HUES64 (cell line): Measurements from ENCODE around the gene CACNA2D1.

Experiments
- H3K27ac ChIP-seq: 2 replicates; pipeline ENCODE4 v1.7.0; 2013; ENCODE audit warnings: low read depth, low read length, inconsistent platforms
- H3K27me3 ChIP-seq: 2 replicates; pipeline ENCODE4 v1.6.1; 2013; ENCODE audit warnings: mild to moderate bottlenecking, low read length; ENCODE audit not compliant: insufficient read depth
- H3K36me3 ChIP-seq: 2 replicates; pipeline ENCODE4 v1.6.1; 2013; ENCODE audit warnings: mild to moderate bottlenecking, low read length; ENCODE audit not compliant: insufficient read depth
- H3K4me1 ChIP-seq: 2 replicates; pipeline ENCODE4 v1.6.1; 2013; ENCODE audit warnings: mild to moderate bottlenecking, low read length, moderate library complexity; ENCODE audit not compliant: insufficient read depth
- H3K4me3 ChIP-seq: 2 replicates; pipeline ENCODE4 v1.5.1; 2013; ENCODE audit warnings: mild to moderate bottlenecking, low read length, moderate library complexity
- H3K9ac ChIP-seq: 2 replicates; pipeline ENCODE4 v1.6.1; 2013; ENCODE audit warnings: mild to moderate bottlenecking, low read depth, low read length
- H3K9me3 ChIP-seq: 2 replicates; pipeline ENCODE4 v1.6.1; 2013; ENCODE audit warnings: low read depth, low read length; ENCODE audit not compliant: insufficient read depth
- WGBS: fragments of 150-250, 120-280 bp; methylation state at CpG from one replicate; pipeline ENCODE4 v1.1.7; 2013; ENCODE audit warnings: missing lambda C conversion rate; 5-methylcytosine and 5-hydroxymethylcytosine counted together

Gene CACNA2D1

DNA sequence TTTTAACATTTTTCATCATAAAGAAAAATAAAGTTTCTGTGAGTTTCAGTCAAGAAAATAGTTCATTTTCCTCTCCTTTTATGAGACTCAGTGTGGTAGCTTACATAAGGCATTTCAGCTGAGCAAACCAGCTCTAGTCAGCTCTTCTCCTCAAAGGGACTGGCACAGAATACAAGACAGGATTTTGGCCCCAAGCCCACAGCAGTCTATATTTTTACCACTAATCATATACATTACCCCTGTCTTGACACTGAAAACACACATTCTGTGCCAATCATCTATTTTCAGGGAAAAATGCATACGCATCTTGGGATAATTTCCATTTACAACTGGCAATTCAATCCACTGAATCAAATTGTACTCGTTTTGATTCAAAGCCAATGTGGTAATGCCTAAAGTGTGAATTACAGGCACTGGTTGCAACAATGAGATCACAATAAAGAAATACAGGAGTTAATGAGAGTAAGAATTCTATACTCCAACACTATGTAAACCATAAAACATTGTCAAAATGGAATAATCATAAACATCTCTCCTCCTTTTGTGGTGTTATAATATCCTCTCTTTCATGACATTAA lies 186.4 kb downstream of the CACNA2D1 start:
- 83% methylated on average over 2 of the region's 2 CpGs for WGBS
- H3K27ac ChIP-seq = no peak overlapping the region
- H3K9ac ChIP-seq = no peak overlapping the region
- no peaks in the 10 kb centered on the region for H3K4me1 ChIP-seq
- H3K4me3 ChIP-seq = no peak overlapping the region
- H3K27me3 ChIP-seq = no peaks in the 10 kb centered on the region
- no peaks in the 10 kb centered on the region for H3K9me3 ChIP-seq
- H3K36me3 ChIP-seq = no peaks in the 10 kb centered on the region

DNA sequence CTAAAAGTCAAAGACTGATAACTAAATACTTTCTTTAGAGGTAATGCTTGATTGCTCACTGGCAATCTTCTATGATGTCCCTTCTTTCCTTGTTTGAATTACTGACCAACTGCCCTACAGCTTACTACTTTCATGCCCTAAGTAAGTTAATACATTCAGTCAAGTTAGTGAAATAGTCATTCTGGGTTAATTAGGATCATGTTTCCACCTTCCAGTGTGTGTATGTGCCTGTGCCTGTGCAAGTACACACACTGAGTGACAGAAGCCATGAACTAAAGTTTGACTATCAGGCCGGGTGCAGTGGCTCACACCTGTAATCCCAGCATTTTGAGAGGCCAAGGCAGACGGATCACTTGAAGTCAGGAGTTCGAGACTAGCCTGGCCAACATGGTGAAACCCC lies 187.9 kb downstream of the CACNA2D1 start:
- WGBS = 96% methylated on average over 3 of the region's 3 CpGs
- H3K36me3 ChIP-seq = no peaks in the 10 kb centered on the region

DNA sequence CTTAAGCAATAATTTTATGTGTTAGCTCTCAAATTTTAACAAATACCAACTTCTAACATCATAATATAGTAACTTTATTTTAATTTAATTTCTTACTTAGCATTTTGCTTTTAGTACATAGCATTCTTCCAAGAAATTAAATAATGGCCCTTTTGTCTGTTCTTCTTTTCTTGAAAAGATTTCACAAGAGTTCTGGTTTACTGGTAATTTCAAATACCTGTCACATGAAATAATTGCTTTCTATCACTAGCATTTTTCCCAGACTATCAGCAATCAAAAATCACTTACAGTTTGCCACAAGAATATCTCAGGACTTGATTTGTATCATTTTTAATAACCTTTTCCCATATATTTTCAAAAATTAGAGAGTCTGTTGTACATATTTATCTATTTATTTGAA lies 193.0 kb downstream of the CACNA2D1 start:
- H3K9me3 ChIP-seq = no peaks in the 10 kb centered on the region
- no peak overlapping the region for H3K4me3 ChIP-seq
- no peaks in the 10 kb centered on the region for H3K36me3 ChIP-seq
- no peak overlapping the region for H3K9ac ChIP-seq
- no peaks in the 10 kb centered on the region for H3K4me1 ChIP-seq
- no peak overlapping the region for H3K27ac ChIP-seq
- H3K27me3 ChIP-seq = no peaks in the 10 kb centered on the region

More for the DNA sequence above, 187.9 kb downstream of the CACNA2D1 start:
- Histone ChIP-seq H3K4me3 (no peak overlapping the region), H3K4me1 (no peaks in the 10 kb centered on the region), H3K9me3 (no peaks in the 10 kb centered on the region), H3K9ac (no peak overlapping the region), H3K27ac (no peak overlapping the region), H3K27me3 (no peaks in the 10 kb centered on the region)

DNA sequence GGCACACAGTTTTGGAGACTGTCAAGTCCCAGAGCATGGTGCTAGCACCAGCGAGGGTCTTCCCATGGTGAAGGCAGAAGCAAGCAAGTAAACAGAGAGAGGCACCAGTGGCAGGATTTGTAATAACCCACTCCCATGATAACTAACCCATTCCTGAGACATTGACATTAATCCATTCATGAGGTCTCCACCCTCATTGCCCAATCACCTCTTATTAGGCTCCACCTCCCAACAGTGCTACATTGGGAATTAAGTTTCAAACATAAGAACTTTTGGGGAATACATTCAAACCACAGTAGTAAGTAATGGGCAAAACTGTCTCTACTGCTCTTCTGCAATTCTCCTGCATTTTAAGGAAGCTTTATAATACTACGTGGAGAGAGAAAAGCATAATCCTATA lies 193.6 kb downstream of the CACNA2D1 start:
- Histone ChIP-seq H3K27me3 (no peaks in the 10 kb centered on the region), H3K4me1 (no peaks in the 10 kb centered on the region), H3K36me3 (no peaks in the 10 kb centered on the region), H3K9ac (no peak overlapping the region), H3K9me3 (no peaks in the 10 kb centered on the region), H3K27ac (no peak overlapping the region), H3K4me3 (no peak overlapping the region)
- WGBS = 98% methylated on average over 1 of the region's 2 CpGs

DNA sequence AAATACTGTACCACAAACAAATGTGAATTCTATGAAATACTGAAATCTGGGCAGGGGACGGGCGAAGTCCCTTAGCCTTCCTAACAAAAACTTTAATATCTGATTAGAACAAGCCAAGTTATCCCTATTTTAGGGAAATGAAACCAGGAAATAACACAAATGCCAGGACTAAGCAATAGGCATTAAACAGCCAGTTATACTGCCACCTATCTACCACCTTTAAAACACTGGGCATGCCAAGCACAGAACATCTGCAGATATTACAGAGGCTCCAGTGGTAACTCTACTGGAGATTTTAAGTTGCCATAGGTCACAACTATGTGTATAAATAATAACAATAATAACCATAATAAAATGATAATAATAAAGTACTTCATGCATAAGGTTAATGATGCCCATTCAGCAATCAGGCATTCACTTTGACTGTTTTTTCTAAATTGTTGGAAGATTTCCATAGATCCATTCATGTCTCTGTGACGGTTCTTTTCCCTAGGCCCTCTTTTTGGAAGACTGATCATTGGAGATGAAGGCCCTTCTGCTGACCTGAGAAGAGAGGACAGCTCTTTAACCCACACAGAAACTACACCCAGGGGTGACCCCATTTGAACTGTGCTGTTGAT lies 195.7 kb downstream of the CACNA2D1 start:
- Histone ChIP-seq H3K36me3 (no peaks in the 10 kb centered on the region), H3K9ac (no peak overlapping the region), H3K9me3 (no peaks in the 10 kb centered on the region), H3K4me1 (no peaks in the 10 kb centered on the region), H3K27ac (no peak overlapping the region), H3K27me3 (no peaks in the 10 kb centered on the region), H3K4me3 (no peak overlapping the region)
- 92% methylated on average over 3 of the region's 3 CpGs for WGBS

DNA sequence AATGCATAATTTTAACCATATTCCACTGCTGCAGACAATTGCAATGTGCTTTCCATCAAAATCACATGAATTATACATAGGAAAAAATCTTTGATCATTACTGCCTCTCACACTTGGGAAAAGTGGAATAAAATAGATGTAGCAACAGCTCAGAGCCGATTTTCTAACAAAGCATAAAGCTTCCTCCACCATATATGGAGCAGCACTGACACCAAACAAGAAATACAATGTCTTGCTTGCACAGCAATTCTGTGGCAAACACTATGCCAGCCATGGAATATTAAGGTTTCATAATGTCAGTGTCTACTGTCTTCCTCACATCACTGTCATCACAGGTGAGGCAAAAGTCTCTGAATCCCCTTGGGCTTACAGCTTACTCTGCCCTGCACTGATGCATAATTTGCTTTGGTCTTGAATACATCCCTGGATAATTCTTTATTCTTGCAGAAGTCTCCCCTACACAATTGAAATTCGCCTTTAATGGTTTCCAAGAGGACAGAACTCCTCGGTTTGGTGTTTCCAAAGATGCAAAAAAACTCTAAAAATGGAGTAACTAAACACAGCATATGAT lies 198.5 kb downstream of the CACNA2D1 start:
- Histone ChIP-seq H3K27ac (no peak overlapping the region), H3K9me3 (no peaks in the 10 kb centered on the region), H3K36me3 (no peaks in the 10 kb centered on the region), H3K9ac (no peak overlapping the region), H3K27me3 (no peaks in the 10 kb centered on the region), H3K4me1 (0 out of 2 replicates have a peak, but pooled peaks cover 3% of the 10 kb centered on the region), H3K4me3 (no peak overlapping the region)
- WGBS = 100% methylated on average over 2 of the region's 3 CpGs

DNA sequence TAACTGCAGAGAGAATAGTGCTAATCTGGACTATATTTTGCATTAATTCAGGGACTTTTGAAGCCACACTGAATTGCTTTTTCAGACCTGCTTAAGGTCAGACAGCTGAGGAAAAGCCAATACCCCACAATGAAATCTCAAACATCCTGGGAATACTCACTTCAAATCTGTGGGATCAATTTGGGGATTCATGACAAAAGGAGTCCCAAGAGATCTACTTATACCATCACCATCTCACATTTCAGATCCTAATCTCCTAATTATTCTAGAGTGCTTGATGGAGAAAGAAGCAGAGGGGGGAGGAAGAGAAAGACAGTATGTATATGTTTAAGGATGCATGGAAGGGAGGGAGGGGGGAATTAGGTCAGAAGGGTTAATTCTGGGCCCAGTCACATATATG lies 202.2 kb downstream of the CACNA2D1 start:
- Histone ChIP-seq H3K27me3 (no peaks in the 10 kb centered on the region), H3K27ac (no peak overlapping the region), H3K36me3 (no peaks in the 10 kb centered on the region), H3K4me3 (no peak overlapping the region), H3K9ac (no peak overlapping the region), H3K9me3 (no peaks in the 10 kb centered on the region), H3K4me1 (peaks cover 3% of the 10 kb centered on the region; the same call in 1 of the 2 replicates)

DNA sequence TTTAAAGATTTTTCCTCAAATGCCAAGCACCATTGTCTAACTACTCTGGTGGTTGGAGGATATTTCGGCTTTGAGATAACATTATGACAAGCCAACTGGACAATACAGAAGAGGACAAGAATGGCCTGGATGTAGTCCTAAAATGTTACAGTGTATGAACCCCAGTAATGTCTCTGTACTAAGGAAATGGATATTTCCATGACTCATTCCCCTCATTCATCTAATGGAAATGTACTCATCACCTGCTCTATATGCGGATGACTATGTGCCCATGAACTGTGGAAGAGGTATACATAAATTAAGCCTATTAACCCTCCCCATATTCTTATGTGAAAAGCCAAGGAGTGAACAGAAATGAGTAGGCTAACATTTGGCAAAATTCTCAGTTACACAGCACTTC lies 207.9 kb downstream of the CACNA2D1 start:
- Histone ChIP-seq H3K36me3 (no peaks in the 10 kb centered on the region), H3K4me1 (peaks cover 12% of the 10 kb centered on the region), H3K9me3 (no peaks in the 10 kb centered on the region), H3K9ac (no peak overlapping the region), H3K27me3 (no peaks in the 10 kb centered on the region), H3K27ac (no peak overlapping the region), H3K4me3 (no peak overlapping the region)
- 100% methylated on average over 1 of the region's 2 CpGs for WGBS

DNA sequence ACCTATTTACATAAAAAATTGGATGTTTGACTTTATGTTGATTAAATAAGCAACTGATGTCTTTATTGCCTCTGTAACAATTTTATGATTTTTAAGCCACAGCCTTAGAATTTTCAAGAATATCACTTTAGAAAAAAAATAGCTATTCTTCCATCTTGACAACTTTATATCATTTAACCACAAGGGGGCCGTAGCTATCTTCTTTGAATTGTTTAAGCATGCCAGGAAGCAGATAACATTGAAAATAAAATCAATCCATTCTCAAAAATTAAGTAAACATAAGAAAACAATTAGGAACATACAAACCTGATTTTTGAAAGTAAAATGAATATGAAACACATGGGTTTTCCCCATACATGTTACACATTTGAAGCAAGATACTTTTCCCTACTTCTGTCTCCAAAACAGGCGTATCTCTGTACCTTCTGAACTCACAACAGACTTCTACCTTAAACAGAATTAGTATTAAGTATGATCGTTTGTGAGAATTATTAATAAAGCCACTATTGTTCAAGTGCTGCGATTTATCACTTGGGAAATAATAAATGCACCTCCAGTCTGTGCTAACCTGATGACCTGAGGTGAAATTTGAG lies 209.0 kb downstream of the CACNA2D1 start:
- WGBS = 68% methylated on average over 3 of the region's 4 CpGs
- Histone ChIP-seq H3K36me3 (no peaks in the 10 kb centered on the region), H3K27ac (no peak overlapping the region), H3K27me3 (no peaks in the 10 kb centered on the region), H3K9me3 (no peaks in the 10 kb centered on the region), H3K9ac (no peak overlapping the region), H3K4me1 (peaks cover 15% of the 10 kb centered on the region), H3K4me3 (no peak overlapping the region)

DNA sequence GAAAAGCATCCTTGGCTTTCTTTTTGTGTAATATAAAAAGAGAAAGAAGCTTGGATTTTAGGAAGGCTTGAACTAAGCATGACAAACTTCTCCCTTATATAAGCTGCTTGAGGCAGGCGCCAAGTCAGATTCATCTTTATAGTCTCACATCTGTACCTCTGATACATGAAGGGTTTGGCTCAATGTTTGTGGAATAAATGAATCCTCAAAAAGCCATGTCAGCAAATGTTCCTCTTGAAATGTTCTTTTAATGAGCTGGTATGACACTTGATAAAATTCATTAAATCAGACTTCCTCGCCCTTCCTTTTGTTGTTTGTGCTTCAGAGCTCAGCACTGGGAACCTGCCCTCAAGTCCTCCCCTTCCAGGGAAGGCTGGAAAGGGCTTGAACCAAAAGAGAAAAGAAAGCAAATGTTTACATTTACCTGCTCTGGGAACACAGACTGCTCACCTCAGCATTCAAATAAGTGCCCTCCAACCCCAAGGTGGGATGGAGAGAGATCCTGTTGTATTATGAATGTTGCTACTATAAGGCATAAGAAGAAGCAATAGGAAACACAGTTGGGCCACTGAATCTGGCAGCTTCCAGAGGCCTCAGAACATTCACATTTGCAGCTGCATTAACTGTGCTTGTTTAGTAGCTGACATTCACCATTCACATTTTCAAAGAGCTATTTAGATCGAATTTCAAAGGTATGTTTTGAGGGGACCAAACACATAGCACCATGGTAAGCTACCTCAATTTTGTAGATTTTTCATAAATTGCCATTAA lies 212.6 kb downstream of the CACNA2D1 start:
- no peak overlapping the region for H3K4me3 ChIP-seq
- H3K27me3 ChIP-seq = no peaks in the 10 kb centered on the region
- peak overlapping the region; percentile 14; the same call in 1 of the 2 replicates for H3K9ac ChIP-seq
- no peaks in the 10 kb centered on the region for H3K36me3 ChIP-seq
- H3K9me3 ChIP-seq = no peaks in the 10 kb centered on the region
- peaks cover 15% of the 10 kb centered on the region for H3K4me1 ChIP-seq
- 93% methylated on average over 3 of the region's 3 CpGs for WGBS
- peak overlapping the region; percentile 53; the same call in 1 of the 2 replicates for H3K27ac ChIP-seq

DNA sequence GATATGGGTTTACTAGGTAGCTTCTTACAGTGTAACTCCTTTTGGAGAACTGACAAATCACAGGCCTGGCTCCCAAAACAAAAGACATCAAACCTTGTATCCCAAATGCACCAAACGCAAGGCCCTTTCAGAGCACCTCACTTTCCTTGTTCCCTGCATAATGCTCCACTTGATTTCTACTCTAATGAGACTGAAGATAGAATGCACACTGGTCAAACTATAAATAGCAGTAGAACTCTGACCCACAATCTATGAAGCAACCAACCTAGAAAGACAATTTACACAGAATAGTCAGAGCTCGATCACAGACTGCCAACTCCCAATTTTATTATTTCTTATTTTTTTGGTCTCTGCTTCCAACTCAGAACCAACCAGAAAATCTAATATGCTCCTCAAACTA lies 214.4 kb downstream of the CACNA2D1 start:
- WGBS = 95% methylated on average over 2 of the region's 2 CpGs
- no peaks in the 10 kb centered on the region for H3K27me3 ChIP-seq

More for the DNA sequence above, 214.4 kb downstream of the CACNA2D1 start:
- Histone ChIP-seq H3K27ac (no peak overlapping the region), H3K36me3 (no peaks in the 10 kb centered on the region), H3K4me3 (no peak overlapping the region), H3K9me3 (no peaks in the 10 kb centered on the region), H3K9ac (no peak overlapping the region), H3K4me1 (peaks cover 15% of the 10 kb centered on the region)
